ENCODE results near the gene CBFA2T3.

The CBFA2T3 gene

DNA sequence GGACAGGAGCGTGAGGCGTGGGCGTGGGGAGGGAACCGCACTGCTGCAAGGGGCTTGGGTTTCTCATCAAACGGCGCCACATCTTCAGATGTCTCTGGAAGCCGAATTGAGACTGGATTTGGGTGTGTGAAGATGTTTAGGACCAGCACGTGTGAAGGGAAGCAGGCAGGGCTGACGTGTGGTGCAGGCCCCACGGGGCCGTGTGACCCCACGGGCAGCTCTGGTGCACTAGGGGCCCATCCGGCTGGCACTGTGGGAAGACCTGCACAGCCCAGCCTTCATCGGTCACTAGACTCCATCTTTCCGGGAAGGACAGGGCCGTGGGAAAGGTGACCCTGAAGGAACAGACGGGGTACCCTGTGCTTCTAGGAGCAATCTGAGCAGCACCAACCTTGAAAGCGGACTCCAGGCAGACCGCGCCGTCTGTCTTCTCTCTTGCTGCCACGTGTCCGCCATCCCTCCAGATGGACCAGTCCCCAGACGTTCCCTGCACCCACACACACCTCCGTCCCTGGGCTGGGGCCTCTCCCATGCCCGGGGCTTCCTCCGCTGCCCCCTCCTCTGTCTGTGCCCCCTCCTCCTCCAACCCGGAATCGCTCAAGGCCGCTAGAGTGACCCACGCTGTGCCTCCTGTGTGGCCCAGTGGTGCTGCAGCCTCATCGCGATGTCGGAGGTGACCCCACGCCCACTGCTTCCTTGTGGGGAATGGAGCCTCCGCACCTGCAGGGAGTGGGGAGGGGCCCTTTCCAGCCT is 23.4 kb upstream of the CBFA2T3 start:
- Mint-ChIP-seq H3K27me3 (ENCODE audit: low read depth) (peaks cover 56% of the 10 kb centered on the region), H3K27ac (no peak overlapping the region), H3K4me1 (no peaks in the 10 kb centered on the region), H3K9me3 (peaks cover 21% of the 10 kb centered on the region), H3K4me3 (no peak overlapping the region), H3K36me3 (ENCODE audit: low read depth) (peaks cover 18% of the 10 kb centered on the region)
- TF ChIP-seq, protein P1, sequence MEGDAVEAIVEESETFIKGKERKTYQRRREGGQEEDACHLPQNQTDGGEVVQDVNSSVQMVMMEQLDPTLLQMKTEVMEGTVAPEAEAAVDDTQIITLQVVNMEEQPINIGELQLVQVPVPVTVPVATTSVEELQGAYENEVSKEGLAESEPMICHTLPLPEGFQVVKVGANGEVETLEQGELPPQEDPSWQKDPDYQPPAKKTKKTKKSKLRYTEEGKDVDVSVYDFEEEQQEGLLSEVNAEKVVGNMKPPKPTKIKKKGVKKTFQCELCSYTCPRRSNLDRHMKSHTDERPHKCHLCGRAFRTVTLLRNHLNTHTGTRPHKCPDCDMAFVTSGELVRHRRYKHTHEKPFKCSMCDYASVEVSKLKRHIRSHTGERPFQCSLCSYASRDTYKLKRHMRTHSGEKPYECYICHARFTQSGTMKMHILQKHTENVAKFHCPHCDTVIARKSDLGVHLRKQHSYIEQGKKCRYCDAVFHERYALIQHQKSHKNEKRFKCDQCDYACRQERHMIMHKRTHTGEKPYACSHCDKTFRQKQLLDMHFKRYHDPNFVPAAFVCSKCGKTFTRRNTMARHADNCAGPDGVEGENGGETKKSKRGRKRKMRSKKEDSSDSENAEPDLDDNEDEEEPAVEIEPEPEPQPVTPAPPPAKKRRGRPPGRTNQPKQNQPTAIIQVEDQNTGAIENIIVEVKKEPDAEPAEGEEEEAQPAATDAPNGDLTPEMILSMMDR (IDR thresholded peaks at IDR 0.05; ENCODE audit: unreplicated experiment in 3 of 3) = no peak

- H3K4me1 Mint-ChIP-seq = peaks cover 3% of the 10 kb centered on the region
- TF ChIP-seq, protein P1 (IDR thresholded peaks at IDR 0.05; ENCODE audit: unreplicated experiment in 3 of 3) = no peak
- peaks cover 60% of the 10 kb centered on the region for H3K27me3 Mint-ChIP-seq (ENCODE audit: low read depth)
- H3K9me3 Mint-ChIP-seq = peaks cover 21% of the 10 kb centered on the region
- H3K27ac Mint-ChIP-seq = no peak overlapping the region
- H3K36me3 Mint-ChIP-seq (ENCODE audit: low read depth) = peaks cover 18% of the 10 kb centered on the region
- no peak overlapping the region for H3K4me3 Mint-ChIP-seq
Observed at GRCh38 chr16:88999457-89000206, 22.6 kb upstream of the CBFA2T3 start.

DNA sequence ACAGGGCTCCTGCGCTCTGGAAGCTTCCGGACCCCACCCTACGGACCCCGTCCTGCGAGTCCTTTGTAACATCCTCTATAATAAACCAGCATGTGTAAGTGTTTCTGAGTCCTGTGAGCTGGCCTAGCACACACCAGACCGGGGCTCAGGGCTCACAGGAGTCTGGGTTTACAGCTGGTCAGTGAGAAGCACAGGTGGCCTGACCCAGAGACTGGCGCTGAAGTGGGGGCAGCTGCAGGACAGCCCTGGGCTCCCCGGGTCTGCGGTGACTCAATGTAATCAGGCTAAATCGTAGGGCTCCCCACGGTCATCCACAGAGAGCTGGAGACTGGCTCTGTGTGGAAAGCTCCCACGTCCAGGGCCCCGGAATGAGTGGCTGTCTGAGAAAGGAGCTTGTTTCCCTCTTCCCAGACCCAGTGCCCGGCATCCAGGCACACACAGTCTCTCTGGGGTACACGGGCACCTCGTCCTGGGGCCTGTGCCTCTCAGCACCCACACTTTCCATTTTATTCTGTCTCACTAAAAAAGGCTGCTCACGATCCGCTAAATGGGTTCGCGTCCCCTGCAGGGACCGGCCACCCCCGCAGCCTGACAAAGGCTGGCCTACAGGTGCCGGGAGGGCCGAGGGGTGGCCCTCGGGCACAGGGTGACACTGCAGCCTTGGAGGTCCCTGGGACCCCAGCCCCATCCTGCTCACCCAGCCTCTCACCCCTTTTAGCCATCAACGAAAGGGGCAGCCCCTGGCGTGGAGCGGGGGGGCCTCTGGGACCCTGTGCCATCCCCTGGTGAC is 18.9 kb upstream of the CBFA2T3 start:
- Mint-ChIP-seq H3K9me3 (peaks cover 19% of the 10 kb centered on the region), H3K27me3 (ENCODE audit: low read depth) (peaks cover 42% of the 10 kb centered on the region), H3K27ac (no peak overlapping the region), H3K4me1 (peaks cover 3% of the 10 kb centered on the region), H3K36me3 (ENCODE audit: low read depth) (peaks cover 15% of the 10 kb centered on the region), H3K4me3 (no peak overlapping the region)
- TF ChIP-seq, protein P1 (IDR thresholded peaks at IDR 0.05; ENCODE audit: unreplicated experiment in 3 of 3) = no peak

DNA sequence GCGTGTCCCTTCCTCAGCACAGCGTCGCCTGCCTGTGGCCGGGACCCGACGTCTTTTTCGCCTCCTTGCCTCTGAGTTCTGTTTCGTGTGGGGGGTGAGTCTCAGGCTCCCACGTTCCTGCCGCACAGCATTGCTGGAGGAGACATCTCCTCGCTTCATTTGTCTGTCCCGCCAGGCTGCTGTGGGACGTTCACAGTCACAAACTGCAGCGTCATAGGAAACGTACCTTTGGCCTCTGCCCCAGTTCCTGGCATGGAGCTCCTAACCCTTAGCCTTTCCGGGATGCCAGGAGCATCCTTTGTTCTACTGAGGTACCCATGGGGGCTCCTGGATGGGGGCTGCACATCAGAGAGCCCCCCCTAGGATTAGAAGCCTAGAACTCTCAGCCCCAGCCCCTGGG is 18.2 kb upstream of the CBFA2T3 start:
- Mint-ChIP-seq H3K4me3 (no peak overlapping the region), H3K27ac (no peak overlapping the region), H3K36me3 (ENCODE audit: low read depth) (peaks cover 15% of the 10 kb centered on the region), H3K4me1 (peaks cover 3% of the 10 kb centered on the region), H3K27me3 (ENCODE audit: low read depth) (peaks cover 40% of the 10 kb centered on the region), H3K9me3 (peaks cover 19% of the 10 kb centered on the region)
- TF ChIP-seq, protein P1 (IDR thresholded peaks at IDR 0.05; ENCODE audit: unreplicated experiment in 3 of 3) = no peak

DNA sequence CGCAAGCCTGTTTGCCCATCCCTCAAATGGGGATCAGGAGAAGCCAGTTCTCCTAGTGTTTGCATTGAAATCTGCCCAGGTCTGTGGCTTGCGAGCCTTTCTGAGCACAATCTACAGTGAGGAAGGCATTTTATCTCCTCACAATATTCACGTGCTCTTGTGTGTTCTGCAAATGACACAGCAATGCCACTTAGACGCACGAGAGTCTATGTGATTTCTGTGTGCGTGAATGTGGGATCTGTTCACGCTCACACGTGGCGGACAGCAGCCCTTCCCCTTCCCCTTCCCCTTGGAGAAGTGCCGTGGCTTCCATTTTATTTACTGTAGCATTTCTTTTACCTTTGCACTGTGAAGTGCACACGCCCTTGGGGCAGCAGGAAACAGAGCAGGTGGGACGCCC is 17.7 kb upstream of the CBFA2T3 start:
- H3K36me3 Mint-ChIP-seq (ENCODE audit: low read depth) = peaks cover 11% of the 10 kb centered on the region
- peaks cover 3% of the 10 kb centered on the region for H3K4me1 Mint-ChIP-seq

More for the DNA sequence above, 17.7 kb upstream of the CBFA2T3 start:
- TF ChIP-seq, protein P1 (IDR thresholded peaks at IDR 0.05; ENCODE audit: unreplicated experiment in 3 of 3) = no peak
- Mint-ChIP-seq H3K27me3 (ENCODE audit: low read depth) (peaks cover 35% of the 10 kb centered on the region), H3K9me3 (peaks cover 15% of the 10 kb centered on the region), H3K27ac (no peak overlapping the region), H3K4me3 (no peak overlapping the region)

All from nephron (organoid).